Measurements from ENCODE around the gene ACTG2.

Gene ACTG2

GRCh38 chr2:73927344-73927743 lies 34.5 kb downstream of the ACTG2 start:
- no peak for DNase-seq (ENCODE audit: low read depth)
- no peak for TF ChIP-seq CTCF (IDR thresholded peaks at IDR 0.05; ENCODE audit: control insufficient read depth, extremely low read depth, insufficient read depth)
- peak overlapping the region; percentile 73 for H3K4me3 ChIP-seq (ENCODE audit: low read depth, low read length)

- no peak for DNase-seq (ENCODE audit: low read depth)
- no peak overlapping the region for H3K4me3 ChIP-seq (ENCODE audit: low read depth, low read length)
- TF ChIP-seq CTCF (IDR thresholded peaks at IDR 0.05; ENCODE audit: control insufficient read depth, extremely low read depth, insufficient read depth): no peak
These were observed 36.1 kb downstream of the ACTG2 start for GRCh38 chr2:73928963-73929347.

- no peak for TF ChIP-seq CTCF (IDR thresholded peaks at IDR 0.05; ENCODE audit: control insufficient read depth, extremely low read depth, insufficient read depth)
- no peak overlapping the region for H3K4me3 ChIP-seq (ENCODE audit: low read depth, low read length)
- no peak for DNase-seq (ENCODE audit: low read depth)
These were observed 37.6 kb downstream of the ACTG2 start for GRCh38 chr2:73930386-73930785.

GRCh38 chr2:73931531-73932500 lies 39.0 kb downstream of the ACTG2 start:
- TF ChIP-seq CTCF (IDR thresholded peaks at IDR 0.05; ENCODE audit: control insufficient read depth, extremely low read depth, insufficient read depth): no peak
- DNase-seq (ENCODE audit: low read depth): no peak
- no peak overlapping the region for H3K4me3 ChIP-seq (ENCODE audit: low read depth, low read length)

- no peak for TF ChIP-seq CTCF (IDR thresholded peaks at IDR 0.05; ENCODE audit: control insufficient read depth, extremely low read depth, insufficient read depth)
- H3K4me3 ChIP-seq (ENCODE audit: low read depth, low read length): no peak overlapping the region
- no peak for DNase-seq (ENCODE audit: low read depth)
These were observed 40.4 kb downstream of the ACTG2 start for GRCh38 chr2:73933194-73933593.

GRCh38 chr2:73935641-73936040 lies 42.8 kb downstream of the ACTG2 start:
- TF ChIP-seq CTCF (IDR thresholded peaks at IDR 0.05; ENCODE audit: control insufficient read depth, extremely low read depth, insufficient read depth): no peak
- DNase-seq (ENCODE audit: low read depth): no peak
- no peak overlapping the region for H3K4me3 ChIP-seq (ENCODE audit: low read depth, low read length)
